Panc1 (cell line): ENCODE data around the gene AKAP6.

Experiments
- CTCF ChIP-seq: fragments of 450-650 bp; IDR thresholded peaks from 2 replicates; pipeline ENCODE4 v1.5.1; 2017; ENCODE audit warnings: mild to moderate bottlenecking
- POLR2AphosphoS5 ChIP-seq: IDR thresholded peaks from 2 replicates; pipeline ENCODE4 v1.6.1; 2012; ENCODE audit warnings: mild to moderate bottlenecking, low read depth, low read length, moderate library complexity

GRCh38 chr14:32379447-32379846 is 50.3 kb downstream of the AKAP6 start:
- TF ChIP-seq CTCF (no peak), POLR2AphosphoS5 (no peak)
